CD4-positive, alpha-beta T cell (primary cell): ENCODE results near the gene CCDC28A. TPM values are rescaled to one million over a fixed set of nuclear protein-coding genes. Genes with fewer than 3 reads are reported as not detected.

ENCODE experiments used
- ATAC-seq: fragments of 200-7000 bp; cut with Tn5 transposase; one replicate; pipeline ENCODE4 v1.10.0; 2022; ENCODE audit warnings: mild to moderate bottlenecking; ENCODE audit not compliant: poor library complexity
- CTCF ChIA-PET: fragments of 350-600 bp; sonication (Branson Sonifier 250); formaldehyde crosslinking; loops from one replicate; lab custom pipeline; 2021; ENCODE audit warnings: antibody characterized with exemption, inconsistent platforms; lab: Charles Lee
- POLR2A ChIA-PET: fragments of 350-600 bp; sonication (Branson Sonifier 250); formaldehyde crosslinking; loops from one replicate; lab custom pipeline; 2021; ENCODE audit warnings: antibody characterized with exemption, inconsistent platforms; lab: Charles Lee
- DNase-seq, 14 experiments: peaks; one replicate each; pipeline ENCODE4 v3.0.0-alpha.2; 2013 to 2020; ENCODE audit warnings: mixed read lengths in 2 of 14
- H3K27ac ChIP-seq, 2 donors: one replicate each; pipeline versions ENCODE4 v1.5.1 to v1.7.0; 2013; ENCODE audit warnings: low read length in 2 of 2, low read depth in 1 of 2, mild to moderate bottlenecking in 1 of 2
- H3K27me3 ChIP-seq, 2 experiments: 1 replicate in 1 of 2; 2 replicates in 1 of 2; pipeline versions ENCODE4 v1.6.1 to v1.7.0; 2013; ENCODE audit warnings: low read length in 2 of 2, control low read depth in 1 of 2, mild to moderate bottlenecking in 1 of 2, moderate library complexity in 1 of 2; ENCODE audit not compliant: insufficient read depth in 2 of 2, control insufficient read depth in 1 of 2
- H3K36me3 ChIP-seq: one replicate; pipeline ENCODE4 v1.6.1; 2013; ENCODE audit warnings: low read length, control low read depth; ENCODE audit not compliant: insufficient read depth
- H3K4me1 ChIP-seq: one replicate; pipeline ENCODE4 v1.6.1; 2013; ENCODE audit warnings: low read length, control low read depth; ENCODE audit not compliant: insufficient read depth
- H3K4me3 ChIP-seq: one replicate; pipeline ENCODE4 v1.5.1; 2013; ENCODE audit warnings: mild to moderate bottlenecking, low read length, moderate library complexity
- H3K9me3 ChIP-seq, 2 experiments: 1 replicate in 1 of 2; 2 replicates in 1 of 2; pipeline versions ENCODE4 v1.6.1 to v1.7.0; 2013; ENCODE audit warnings: low read length in 2 of 2, mild to moderate bottlenecking in 2 of 2, control low read depth in 1 of 2, moderate library complexity in 1 of 2; ENCODE audit not compliant: control insufficient read depth in 1 of 2, insufficient read depth in 1 of 2
- H3K27ac Mint-ChIP-seq: one replicate; pipeline ENCODE4 v1.8.0; 2020; ENCODE audit warnings: mixed read lengths
- H3K27me3 Mint-ChIP-seq: one replicate; pipeline ENCODE4 v1.8.0; 2021; ENCODE audit warnings: mixed read lengths
- H3K36me3 Mint-ChIP-seq: one replicate; pipeline ENCODE4 v1.8.0; 2021; ENCODE audit warnings: low read depth, mixed read lengths
- H3K4me1 Mint-ChIP-seq: one replicate; pipeline ENCODE4 v1.8.0; 2021; ENCODE audit warnings: low read depth, mixed read lengths
- H3K4me3 Mint-ChIP-seq: one replicate; pipeline ENCODE4 v1.8.0; 2020; ENCODE audit warnings: mild to moderate bottlenecking, mixed read lengths
- H3K9me3 Mint-ChIP-seq: one replicate; pipeline ENCODE4 v1.8.0; 2020; ENCODE audit warnings: mixed read lengths
- intact Hi-C, 2 experiments: fragments of 100-400 bp; cut with DNase I in 1 of 2; cut with micrococcal nuclease in 1 of 2; formaldehyde crosslinking; loops; one replicate each; pipeline versions ENCODE4 v1.15.1 to v1.9.0; 2023 to 2025; cut with DNase I, micrococcal nuclease
- total RNA-seq, 174 experiments: library from RNA in 2 of 174; stranded (reverse) in 2 of 174; gene quantifications; one replicate each; pipeline ENCODE4 v1.2.3 and lab custom pipeline; 2021 to 2026
- TF ChIP-seq, protein P1 (sequence below): fragments of 200-600 bp; IDR thresholded peaks from one replicate; pipeline ENCODE4 v1.8.0; 2022; ENCODE audit warnings: antibody characterized with exemption, mild to moderate bottlenecking

The CCDC28A gene
- total RNA-seq, 2 experiments from 2014 or later = 36.9 to 37.2 TPM

DNA sequence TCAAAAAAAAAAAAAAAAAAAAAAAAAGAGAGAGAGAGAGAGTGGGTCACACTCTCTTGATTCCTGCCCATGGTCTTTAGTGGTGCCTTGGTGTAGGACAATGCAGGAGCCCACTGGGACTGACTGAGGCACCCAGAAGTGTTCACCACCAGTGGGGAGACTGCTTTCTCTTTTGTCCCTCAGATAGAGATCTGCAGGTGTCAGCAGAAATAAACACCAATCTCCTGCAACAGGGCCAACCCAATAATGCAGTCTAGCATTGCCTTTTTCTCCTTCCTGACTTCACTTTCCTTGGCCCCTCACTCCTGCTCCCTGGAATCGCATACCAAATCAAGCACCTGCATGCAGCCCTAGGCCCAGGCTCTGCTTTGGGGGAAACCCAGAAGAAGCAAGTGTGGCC lies 39.0 kb upstream of the CCDC28A start:
- CTCF ChIA-PET = no interaction called here
- no peak overlapping the region for H3K27ac ChIP-seq

DNA sequence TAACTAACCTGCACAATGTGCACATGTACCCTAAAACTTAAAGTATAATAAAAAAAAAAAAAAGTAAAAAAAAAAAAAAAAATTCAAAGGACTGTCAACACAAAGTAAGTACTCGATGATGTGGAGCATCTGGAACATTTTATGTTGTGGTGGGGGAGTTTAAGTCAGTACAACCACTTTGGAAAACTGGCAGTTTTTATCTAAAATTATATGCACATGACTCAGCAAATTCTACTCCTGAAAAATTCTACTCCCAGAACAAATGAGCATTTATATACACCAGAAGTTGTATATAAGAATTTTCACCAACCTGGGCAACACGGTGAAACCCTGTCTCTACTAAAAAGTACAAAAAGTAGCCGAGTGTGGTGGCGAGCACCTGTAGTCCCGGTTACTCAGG lies 36.9 kb upstream of the CCDC28A start:
- Histone ChIP-seq H3K27ac (no peak overlapping the region), H3K4me3 (no peak overlapping the region), H3K4me1 (no peaks in the 10 kb centered on the region), H3K9me3 (peaks cover 0 to 10% of the 10 kb centered on the region in 2 experiments), H3K27me3 (no peaks in the 10 kb centered on the region), H3K36me3 (no peaks in the 10 kb centered on the region)
- ChIA-PET CTCF (no interaction called here), POLR2A (no interaction called here)
- DNase-seq = no peak
- TF ChIP-seq, protein P1, sequence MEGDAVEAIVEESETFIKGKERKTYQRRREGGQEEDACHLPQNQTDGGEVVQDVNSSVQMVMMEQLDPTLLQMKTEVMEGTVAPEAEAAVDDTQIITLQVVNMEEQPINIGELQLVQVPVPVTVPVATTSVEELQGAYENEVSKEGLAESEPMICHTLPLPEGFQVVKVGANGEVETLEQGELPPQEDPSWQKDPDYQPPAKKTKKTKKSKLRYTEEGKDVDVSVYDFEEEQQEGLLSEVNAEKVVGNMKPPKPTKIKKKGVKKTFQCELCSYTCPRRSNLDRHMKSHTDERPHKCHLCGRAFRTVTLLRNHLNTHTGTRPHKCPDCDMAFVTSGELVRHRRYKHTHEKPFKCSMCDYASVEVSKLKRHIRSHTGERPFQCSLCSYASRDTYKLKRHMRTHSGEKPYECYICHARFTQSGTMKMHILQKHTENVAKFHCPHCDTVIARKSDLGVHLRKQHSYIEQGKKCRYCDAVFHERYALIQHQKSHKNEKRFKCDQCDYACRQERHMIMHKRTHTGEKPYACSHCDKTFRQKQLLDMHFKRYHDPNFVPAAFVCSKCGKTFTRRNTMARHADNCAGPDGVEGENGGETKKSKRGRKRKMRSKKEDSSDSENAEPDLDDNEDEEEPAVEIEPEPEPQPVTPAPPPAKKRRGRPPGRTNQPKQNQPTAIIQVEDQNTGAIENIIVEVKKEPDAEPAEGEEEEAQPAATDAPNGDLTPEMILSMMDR = no peak
- Mint-ChIP-seq H3K4me3 (no peak overlapping the region), H3K27ac (no peak overlapping the region), H3K36me3 (no peaks in the 10 kb centered on the region), H3K9me3 (peaks cover 6% of the 10 kb centered on the region), H3K27me3 (peaks cover 4% of the 10 kb centered on the region), H3K4me1 (no peaks in the 10 kb centered on the region)
- intact Hi-C loops = no loop called here
- ATAC-seq = no peak

More for the DNA sequence above, 39.0 kb upstream of the CCDC28A start:
- Histone ChIP-seq H3K9me3 (peaks cover 0 to 10% of the 10 kb centered on the region in 2 experiments), H3K27me3 (no peaks in the 10 kb centered on the region), H3K36me3 (no peaks in the 10 kb centered on the region), H3K4me3 (no peak overlapping the region), H3K4me1 (no peaks in the 10 kb centered on the region)
- H3K4me1 Mint-ChIP-seq = no peaks in the 10 kb centered on the region
- no peak overlapping the region for H3K4me3 Mint-ChIP-seq
- ATAC-seq = no peak
- no peak overlapping the region for H3K27ac Mint-ChIP-seq
- peaks cover 4% of the 10 kb centered on the region for H3K27me3 Mint-ChIP-seq
- POLR2A ChIA-PET = no interaction called here
- intact Hi-C loops = no loop called here
- no peaks in the 10 kb centered on the region for H3K36me3 Mint-ChIP-seq
- TF ChIP-seq, protein P1 = no peak
- H3K9me3 Mint-ChIP-seq = peaks cover 4% of the 10 kb centered on the region
- no peak for DNase-seq

DNA sequence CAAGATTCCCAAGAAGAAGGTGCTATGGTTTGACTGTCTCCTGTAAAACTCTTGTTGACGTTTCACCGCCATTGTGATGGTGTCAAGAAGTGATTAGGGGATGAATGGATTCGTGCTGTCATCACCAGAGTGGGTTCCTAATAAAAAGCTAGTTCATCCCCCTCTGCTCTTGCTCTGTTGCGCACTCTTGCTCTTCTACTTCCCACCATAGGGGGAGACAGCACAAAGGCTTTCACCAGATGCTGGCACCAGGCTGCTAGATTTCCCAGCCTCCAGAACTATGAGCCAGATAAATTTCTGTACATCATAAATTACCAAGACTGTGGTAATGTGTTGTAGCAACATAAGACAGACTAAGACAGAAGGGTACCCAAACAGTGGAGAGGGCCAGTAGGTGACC lies 21.6 kb upstream of the CCDC28A start:
- no peak overlapping the region for H3K27ac ChIP-seq

More for the DNA sequence above, 21.6 kb upstream of the CCDC28A start:
- DNase-seq (no peak), ATAC-seq (no peak)
- Mint-ChIP-seq H3K27ac (no peak overlapping the region), H3K9me3 (no peaks in the 10 kb centered on the region), H3K36me3 (no peaks in the 10 kb centered on the region), H3K4me1 (no peaks in the 10 kb centered on the region), H3K27me3 (no peaks in the 10 kb centered on the region), H3K4me3 (no peak overlapping the region)
- intact Hi-C loops = no loop called here
- H3K36me3 ChIP-seq = no peaks in the 10 kb centered on the region
- no peaks in the 10 kb centered on the region for H3K4me1 ChIP-seq
- TF ChIP-seq, protein P1 = no peak
- CTCF ChIA-PET = no interaction called here
- no peaks in the 10 kb centered on the region for H3K9me3 ChIP-seq
- POLR2A ChIA-PET = no interaction called here
- no peaks in the 10 kb centered on the region for H3K27me3 ChIP-seq
- H3K4me3 ChIP-seq = no peak overlapping the region
